Measurements from ENCODE around the gene PACSIN2. TPM values are rescaled to one million over a fixed set of nuclear protein-coding genes. Genes with fewer than 3 reads are reported as not detected.

PACSIN2 gene
- total RNA-seq, 1 donor from 2014 or later: 41.5 TPM

DNA sequence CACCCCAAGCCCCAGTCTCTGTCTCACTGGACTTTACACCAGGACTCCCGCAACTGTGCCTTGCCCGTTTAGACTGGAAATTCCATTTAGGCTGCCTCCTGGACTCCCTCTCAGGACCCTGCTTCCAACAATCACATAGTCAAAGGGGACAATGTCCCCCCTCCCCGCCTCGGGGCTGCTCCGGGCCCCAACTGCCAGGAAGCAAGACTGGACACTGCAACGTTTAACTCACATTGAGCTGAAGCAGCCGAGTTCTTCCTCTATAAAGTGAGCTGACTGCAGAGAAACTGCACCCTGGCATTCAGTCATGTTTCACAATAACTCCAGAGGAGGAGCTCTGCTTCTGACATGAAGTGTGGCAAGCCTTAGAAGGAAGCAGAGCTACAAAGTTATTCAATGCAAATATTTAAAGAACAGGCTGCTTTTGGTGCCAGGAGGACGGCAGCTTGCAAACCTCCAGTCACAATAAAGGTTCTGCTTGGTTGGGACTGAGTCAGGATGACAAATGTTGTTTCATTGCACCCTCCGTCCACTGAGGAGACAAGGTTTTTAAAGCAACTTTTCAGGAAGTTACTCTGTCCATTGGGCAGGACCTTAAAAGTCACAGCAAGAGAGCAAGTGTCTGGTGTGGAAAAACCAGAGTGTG lies 19.9 kb downstream of the PACSIN2 start:
- peak; percentile 79 for DNase-seq (ENCODE audit: low spot score)
- intact Hi-C loops (cut with DNase I): no loop called here

- intact Hi-C loops (cut with DNase I): no loop called here
- DNase-seq (ENCODE audit: low spot score): no peak
Measured at GRCh38 chr22:42994276-42994916, 20.6 kb downstream of the PACSIN2 start.

GRCh38 chr22:42993651-42994275 lies 21.2 kb downstream of the PACSIN2 start:
- DNase-seq (ENCODE audit: low spot score): no peak
- intact Hi-C loops (cut with DNase I): no loop called here

DNA sequence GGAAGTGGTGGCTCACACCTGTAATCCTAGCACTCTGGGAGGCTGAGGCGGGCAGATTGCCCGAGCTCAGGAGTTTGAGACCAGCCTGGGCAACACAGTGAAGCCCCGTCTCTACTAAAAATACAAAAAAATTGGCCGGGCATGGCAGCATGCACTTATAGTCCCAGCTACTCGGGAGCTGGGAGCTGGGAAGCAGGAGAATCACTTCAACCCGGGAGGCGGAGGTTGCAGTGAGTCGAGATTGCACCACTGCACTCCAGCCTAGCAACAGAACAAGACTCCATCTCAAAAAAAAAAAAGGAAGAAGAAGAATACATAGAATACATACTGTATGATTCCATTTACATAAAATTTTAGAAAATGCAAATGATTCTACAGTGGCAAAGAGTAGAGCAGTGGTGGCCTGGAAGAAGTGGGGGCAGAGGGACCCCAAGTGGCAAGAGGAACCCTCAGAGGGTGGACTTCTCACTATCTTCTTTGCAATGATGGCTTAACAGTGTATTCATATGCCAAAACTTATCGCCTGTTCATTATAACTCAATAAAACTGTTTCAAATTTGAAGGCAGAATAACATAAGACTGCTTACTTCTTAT lies 22.0 kb downstream of the PACSIN2 start:
- DNase-seq (ENCODE audit: low spot score): no peak
- intact Hi-C loops (cut with DNase I): no loop called here

GRCh38 chr22:42992092-42992491 lies 22.9 kb downstream of the PACSIN2 start:
- intact Hi-C loops (cut with DNase I): no loop called here
- DNase-seq (ENCODE audit: low spot score): no peak

DNA sequence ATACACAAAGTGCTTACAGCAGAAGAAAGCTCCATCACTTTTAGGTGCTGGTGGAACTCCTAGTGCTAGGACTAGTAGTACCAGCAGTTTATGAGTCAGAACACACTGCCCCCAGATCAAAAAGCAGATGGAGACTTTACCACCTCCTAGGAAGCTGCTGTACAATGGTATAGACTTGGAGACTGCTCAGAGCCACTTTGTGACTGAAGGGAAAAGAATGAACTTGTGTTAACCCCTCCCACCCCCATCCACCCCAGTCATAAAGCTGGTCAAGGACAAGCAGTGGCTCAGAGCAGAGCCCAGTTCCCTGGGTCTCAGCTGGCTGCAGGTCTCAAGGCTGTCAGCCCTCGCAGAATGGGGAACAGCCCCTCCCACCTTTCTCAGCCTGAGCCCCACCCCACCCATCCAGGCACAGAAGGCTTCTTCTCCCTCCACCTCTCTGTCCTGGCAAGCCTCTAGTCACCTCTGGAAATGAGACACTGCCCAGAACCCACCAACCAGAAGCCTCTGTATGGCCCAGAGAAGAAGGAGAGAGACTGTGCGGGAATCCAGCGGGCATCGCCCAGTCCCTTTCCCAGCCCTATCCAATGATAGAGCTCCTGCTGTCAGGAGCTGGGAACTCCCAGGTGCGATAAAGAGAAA lies 23.8 kb downstream of the PACSIN2 start:
- DNase-seq (ENCODE audit: low spot score): no peak
- intact Hi-C loops (cut with DNase I): no loop called here

- no peak for DNase-seq (ENCODE audit: low spot score)
- intact Hi-C loops (cut with DNase I): no loop called here
Measured at GRCh38 chr22:42990131-42990838, 24.7 kb downstream of the PACSIN2 start.

- no peak for DNase-seq (ENCODE audit: low spot score)
- intact Hi-C loops (cut with DNase I): no loop called here
Measured at GRCh38 chr22:42986115-42986514, 28.8 kb downstream of the PACSIN2 start.

DNA sequence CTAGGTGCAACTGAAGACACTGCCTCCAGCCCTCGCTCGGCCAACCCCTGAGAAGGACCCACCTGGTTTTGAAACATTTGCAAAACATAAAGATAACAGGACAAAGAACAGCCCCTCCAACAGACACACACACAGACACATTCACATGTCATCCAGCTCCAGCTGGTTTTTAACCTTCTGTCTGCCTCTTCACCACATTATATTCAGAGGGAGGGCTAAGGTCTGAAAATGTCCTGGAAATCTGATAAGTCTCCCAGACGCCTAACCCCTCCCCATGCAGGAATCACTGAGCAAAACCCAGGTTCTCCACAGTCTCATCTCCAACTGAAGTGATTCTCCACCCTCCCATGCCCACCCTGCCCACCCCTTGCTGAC lies 29.4 kb downstream of the PACSIN2 start:
- intact Hi-C loops (cut with DNase I): no loop called here

GRCh38 chr22:42984814-42985530 lies 30.0 kb downstream of the PACSIN2 start:
- DNase-seq (ENCODE audit: low spot score): no peak
- intact Hi-C loops (cut with DNase I): no loop called here

More for the DNA sequence above, 29.4 kb downstream of the PACSIN2 start:
- DNase-seq (ENCODE audit: low spot score): no peak

GRCh38 chr22:42984397-42984796 lies 30.6 kb downstream of the PACSIN2 start:
- intact Hi-C loops (cut with DNase I): no loop called here
- no peak for DNase-seq (ENCODE audit: low spot score)

DNA sequence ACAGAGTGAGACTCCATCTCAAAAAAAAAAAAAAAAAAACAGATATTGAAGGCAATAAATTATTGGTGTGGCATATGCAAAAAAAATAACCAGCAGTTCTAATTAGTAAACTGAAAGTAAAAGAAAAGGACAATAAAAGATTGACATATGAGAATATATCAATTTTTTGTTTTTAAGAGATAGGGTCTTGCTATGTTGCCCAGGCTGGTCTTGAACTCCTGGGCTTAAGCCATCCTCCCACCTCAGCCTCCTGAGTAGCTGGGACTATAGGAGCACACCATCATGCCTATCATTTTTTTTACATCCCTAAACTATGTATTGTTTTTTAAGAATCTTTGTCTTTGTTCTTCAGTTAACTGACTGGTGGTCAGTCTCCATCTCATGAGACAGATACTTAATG lies 31.5 kb downstream of the PACSIN2 start:
- intact Hi-C loops (cut with DNase I): no loop called here
- no peak for DNase-seq (ENCODE audit: low spot score)

- intact Hi-C loops (cut with DNase I): loop anchor here (5.0 kb wide), 1 partner anchor 112 kb away; no protein-coding TSS in a partner anchor
- DNase-seq (ENCODE audit: low spot score): no peak
Measured at GRCh38 chr22:42979606-42980005, 35.3 kb downstream of the PACSIN2 start.

DNA sequence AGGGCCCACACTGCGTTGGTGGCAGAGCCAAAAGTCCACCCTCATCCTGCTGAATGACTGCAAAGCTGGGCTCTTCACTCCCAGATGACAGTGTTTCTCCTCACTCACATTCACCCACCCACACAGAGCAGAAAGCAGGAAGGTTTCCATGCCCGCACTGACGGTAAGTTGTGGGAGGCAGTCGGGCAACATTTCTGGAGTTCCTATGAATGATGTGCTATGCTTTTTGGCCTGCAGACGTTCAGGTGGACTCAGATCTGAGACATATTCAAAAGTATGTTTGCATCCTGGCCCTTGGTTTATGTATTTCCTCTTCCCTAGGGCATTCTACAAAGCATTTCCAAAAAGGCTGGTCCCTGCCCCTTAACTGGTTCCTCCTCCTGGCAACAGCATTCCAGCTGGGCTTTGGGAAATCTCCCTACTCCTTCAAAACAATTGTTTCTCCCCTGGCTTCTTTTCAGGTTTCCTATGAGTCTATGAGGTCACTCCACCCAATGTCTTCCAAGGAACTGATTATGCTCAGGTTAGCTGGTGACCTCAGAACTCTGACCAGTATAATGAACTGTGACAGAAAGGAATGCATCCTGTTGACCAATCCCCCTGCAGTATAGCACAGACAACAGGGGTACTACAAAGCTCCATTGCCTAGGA lies 36.4 kb downstream of the PACSIN2 start:
- intact Hi-C loops (cut with DNase I): loop anchor here (5.0 kb wide), 1 partner anchor 111 kb away; no protein-coding TSS in a partner anchor
- no peak for DNase-seq (ENCODE audit: low spot score)

GRCh38 chr22:42977569-42977968 lies 37.4 kb downstream of the PACSIN2 start:
- DNase-seq (ENCODE audit: low spot score): no peak
- intact Hi-C loops (cut with DNase I): loop anchor here (5.0 kb wide), 1 partner anchor 110 kb away; no protein-coding TSS in a partner anchor

DNA sequence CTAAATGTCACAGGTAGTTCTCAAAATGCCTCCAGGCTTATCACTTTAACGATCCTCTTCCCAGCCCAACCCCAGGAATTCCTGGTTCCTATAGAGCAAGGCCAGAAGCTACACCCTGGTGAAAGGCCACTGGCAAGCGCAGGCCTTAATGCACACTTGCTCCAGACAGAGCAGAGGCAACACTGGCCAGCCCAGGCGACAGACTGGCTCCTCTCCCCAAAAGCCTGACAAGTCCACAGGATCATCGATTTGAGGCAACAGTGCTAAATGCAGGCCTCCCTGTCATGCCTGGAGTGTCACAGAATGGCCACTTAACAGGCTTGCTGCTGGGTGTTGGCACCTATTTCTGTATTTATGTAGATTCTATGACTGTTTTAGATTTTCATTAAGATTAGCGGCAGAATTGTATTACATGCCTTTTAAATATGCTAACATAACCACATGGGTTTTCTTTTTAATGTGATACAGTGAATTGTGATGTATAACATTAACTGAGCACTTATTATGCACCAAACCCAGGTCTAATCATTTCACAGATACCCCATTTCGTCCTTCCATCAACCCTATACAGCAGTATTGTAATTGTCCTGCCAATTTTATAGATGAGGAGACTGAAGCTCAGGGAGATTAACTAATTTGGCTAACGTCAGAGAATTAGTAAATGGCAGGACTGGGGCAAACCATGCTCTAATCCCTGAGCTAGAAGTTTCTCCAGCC lies 38.6 kb downstream of the PACSIN2 start:
- no peak for DNase-seq (ENCODE audit: low spot score)
- intact Hi-C loops (cut with DNase I): loop anchor here (5.0 kb wide), 1 partner anchor 109 kb away; no protein-coding TSS in a partner anchor

GRCh38 chr22:42974223-42974622 lies 40.7 kb downstream of the PACSIN2 start:
- intact Hi-C loops (cut with DNase I): no loop called here
- no peak for DNase-seq (ENCODE audit: low spot score)

GRCh38 chr22:42973536-42973881 lies 41.4 kb downstream of the PACSIN2 start:
- intact Hi-C loops (cut with DNase I): no loop called here
- no peak for DNase-seq (ENCODE audit: low spot score)

All from cardiac septum (tissue), 1 donor.